ENCODE data around the gene SUGT1.
A peak's percentile ranks its signal among the peaks of the same experiment; 100 is the strongest.
"Not testable (repeated sequence)": the region's sequence is repeated elsewhere in the genome, so short reads cannot be mapped to it uniquely, and the experiment has no call there.

Gene SUGT1

DNA sequence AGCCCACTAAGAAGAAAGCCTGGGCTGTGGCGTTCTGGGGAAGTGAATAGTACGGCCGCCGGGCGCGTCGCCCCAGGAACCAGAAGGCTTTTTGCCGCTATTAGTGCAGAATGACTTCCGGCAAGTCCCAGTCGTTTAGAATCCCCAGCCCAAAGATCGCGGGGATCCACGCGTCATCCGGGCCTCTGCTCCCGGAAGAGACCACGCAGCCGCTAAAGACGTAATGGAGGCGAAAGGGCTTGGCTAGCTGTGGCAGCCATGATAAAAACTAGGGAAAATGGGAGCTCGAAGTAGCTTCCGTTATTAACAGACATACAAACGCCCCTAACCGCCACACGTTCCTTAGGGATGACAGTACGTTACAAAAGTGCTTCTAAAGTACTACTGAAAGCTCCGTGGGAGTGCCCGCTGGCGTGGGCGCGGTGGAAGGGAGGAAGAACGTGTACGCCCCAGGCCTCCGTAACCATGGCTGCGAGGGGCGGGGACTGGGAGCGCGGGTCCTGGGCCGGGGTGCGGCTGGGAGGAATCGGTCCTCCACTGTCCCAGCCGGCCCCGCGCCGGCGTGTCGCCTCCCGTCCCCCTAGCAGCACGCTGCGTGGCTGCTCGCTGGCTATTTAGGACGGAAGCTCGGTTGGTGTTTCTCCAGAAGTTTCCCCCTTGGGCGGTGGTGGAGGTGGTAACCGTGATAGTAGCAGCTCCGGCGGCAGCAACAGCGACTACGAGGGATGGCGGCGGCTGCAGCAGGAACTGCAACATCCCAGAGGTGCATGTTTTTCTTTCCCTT is at the start of gene SUGT1:
TSS of gene SUGT1 (plus strand) at position 641 of the 784 bp plus-strand sequence. CDS start at position 726, 85 bp downstream.
- peak; percentile 94 for DNase-seq

GRCh38 chr13:52603316-52603715 is 49.3 kb upstream of the SUGT1 start:
- not testable (repeated sequence) for DNase-seq

DNA sequence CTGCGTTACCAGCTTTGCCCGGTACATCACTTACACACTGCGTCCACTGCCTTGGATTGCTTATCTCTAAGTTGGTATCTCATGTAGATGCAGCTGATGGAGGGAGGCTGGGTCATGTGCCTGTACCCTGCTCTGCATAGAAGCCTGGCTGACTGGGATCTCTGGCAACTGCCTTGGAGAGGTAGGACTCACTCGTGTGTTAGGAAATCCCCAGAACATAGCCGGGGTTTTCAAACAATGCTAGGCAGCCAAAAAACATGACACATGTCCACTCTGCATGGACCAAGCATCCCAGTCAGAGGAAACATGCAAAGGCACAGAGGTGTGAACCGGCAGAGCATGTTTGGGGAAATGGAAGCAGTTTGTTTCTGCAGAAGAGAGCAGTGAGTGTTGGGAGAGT is 46.5 kb upstream of the SUGT1 start:
- not testable (repeated sequence) for DNase-seq

DNA sequence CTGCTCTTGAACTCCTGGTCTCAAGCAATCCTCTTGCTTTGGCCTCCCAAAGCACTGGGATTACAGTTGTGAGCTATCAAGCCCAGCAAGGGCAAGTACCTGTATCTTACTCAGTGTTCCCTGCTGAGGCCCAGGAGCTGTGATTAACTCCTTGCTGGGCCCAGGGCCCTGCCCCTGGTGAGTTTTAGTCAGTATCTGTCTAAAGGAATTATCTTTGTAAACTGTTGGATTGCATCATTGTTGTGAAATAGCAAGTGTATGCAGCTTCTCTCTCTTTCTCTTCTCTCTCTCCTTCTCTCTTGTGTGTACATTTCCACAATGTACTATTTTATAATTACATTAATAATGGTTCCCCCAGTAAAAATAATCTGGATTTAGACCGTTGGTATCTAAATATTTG is 45.8 kb upstream of the SUGT1 start:
- DNase-seq = not testable (repeated sequence)

GRCh38 chr13:52608184-52608583 is 44.5 kb upstream of the SUGT1 start:
- DNase-seq = not testable (repeated sequence)

DNA sequence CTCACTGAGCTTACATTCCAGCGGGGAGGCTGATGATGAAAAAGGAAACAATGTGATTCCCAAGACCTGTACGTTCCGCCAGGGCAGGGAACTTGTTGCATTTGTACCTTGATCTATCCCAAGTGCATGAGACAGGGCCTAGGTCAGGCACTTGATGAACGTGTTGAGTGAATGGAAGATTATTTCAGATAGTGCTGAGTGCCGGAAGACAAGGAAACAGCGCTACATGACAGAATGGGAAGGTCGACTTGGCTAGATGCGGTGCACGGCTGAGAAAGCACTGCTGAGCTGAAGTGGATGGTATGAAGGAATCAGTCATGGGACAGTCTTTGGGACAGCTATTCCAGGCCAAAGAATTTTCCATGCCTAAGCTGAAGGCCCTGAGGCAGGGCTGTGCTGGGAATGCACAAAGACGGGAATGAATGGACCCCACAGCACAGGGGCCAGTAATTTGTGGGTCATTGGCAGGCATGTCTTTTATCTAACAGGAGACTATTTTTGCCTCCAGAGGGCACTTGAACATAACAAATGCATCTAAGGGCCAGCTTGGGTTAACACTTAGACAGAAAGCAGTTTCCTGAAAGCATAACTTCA is 43.5 kb upstream of the SUGT1 start:
- DNase-seq = peak; percentile 52

- DNase-seq = not testable (repeated sequence)
Measured at GRCh38 chr13:52610158-52610557, 42.5 kb upstream of the SUGT1 start.

DNA sequence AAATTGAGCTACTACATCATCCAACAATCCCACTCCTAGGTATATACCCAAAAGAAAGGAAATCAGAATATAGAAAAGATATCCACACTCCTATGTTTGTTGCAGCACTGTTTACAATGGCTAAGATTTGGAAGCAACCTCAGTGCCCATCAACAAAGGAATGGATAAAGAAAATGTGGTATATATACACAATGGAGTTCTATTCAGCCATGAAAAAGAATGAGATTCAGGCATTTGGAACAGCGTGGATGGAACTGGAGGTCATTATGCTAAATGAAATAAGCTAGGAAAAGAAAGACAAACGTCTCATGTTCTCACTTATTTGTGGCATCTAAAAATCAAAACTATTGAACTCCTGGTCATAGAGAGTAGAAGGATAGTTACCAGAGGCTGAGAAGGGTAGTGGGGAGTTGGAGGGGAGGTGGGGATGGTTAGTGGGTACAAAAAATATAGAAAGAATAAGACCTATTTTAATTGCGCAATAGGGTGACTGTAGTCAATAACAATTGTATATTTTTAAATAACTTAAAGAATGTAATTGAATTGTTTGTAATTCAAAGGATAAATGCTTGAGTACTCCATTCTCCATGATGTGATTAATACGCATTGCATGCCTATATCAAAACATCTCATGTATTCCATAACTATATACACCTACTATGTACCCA is 37.4 kb upstream of the SUGT1 start:
- no peak for DNase-seq

- DNase-seq = peak; percentile 15
Measured at GRCh38 chr13:52615812-52616211, 36.8 kb upstream of the SUGT1 start.

- peak; percentile 86 for DNase-seq
Measured at GRCh38 chr13:52617070-52618060, 35.3 kb upstream of the SUGT1 start.

DNA sequence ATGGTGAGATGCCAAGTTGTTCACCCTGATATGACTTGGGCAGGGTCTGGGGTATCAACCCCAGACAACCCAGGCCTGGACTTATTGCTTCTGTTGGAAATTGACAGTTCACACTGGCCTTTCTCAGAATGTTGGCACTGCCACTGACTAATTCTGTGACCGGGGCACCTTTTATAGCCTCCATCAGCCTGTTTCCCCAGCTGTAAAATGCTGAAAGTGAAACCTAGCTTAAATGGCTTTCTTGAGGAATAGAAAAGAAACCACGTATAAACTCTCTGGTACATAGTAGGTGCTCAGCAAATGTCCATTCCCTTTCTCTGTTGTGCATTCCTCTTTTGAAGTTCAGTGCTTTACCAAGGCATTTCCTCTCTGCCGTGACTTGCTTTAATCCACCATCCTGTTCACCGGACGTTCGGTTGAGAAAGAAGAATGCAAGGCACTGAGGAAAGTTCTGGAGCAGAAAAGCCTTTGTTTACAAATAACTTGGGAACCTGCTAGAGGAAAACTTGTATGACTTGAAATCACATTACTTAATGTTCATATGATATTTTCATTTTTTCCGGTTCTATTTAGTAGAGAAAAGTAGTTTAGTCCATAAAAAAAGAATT is 21.4 kb upstream of the SUGT1 start:
- DNase-seq = not testable (repeated sequence)

DNA sequence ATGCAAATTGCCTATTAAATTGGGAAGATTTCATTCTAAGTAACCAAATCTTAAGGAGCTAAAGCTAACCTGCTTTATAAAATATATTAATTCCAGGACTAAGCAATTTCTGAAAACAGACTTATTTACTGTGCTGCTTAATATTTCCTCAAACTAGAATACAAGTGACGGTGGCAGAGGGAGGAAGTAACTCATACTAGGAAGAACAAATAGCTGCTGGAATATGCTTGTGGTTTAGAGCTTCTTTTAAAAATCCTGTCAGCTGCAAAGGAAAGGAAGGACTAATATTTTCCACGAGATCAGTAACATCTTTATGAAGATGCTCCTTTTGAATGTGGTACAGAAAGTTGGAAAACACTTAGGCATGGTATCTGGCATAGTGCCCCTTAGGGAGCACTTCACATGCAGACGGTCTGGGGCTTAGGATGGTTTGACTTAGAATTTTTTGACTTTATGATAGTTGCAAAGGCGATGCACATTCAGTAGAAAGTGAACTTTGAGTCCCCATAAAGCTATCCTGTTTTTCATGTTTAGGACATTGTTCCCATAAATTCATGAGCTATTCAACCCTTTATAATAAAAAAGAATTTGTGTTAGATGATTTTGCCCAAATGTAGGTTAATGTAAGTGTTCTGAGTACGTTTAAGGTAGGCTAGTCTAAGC is 13.8 kb upstream of the SUGT1 start:
- no peak for DNase-seq

GRCh38 chr13:52642131-52642530 is 10.5 kb upstream of the SUGT1 start, which contains the start of gene HNRNPA1L2:
Gene HNRNPA1L2 (plus strand): TSS chr13:52642431. CDS start chr13:52642493, 62 bp downstream.
- no peak for DNase-seq

DNA sequence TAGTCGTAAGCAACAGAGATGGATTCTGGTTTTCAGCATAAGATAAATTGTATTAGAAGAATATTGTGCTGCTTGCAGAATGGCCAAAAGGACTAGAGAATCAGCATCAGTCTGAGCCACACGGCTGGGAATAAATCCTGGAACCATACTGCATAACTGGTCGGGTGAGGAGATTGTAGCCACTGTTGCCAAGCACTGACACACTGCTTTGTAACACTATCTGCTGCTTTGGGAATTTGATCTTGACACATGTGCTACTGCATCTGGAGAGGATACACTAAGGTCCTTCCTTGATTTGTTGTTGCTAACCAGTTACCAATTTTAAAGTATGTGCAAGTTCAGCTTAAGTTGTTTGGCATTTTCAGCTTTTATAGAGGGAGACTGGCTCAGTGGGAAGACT is 8.5 kb upstream of the SUGT1 start:
- DNase-seq = no peak

DNA sequence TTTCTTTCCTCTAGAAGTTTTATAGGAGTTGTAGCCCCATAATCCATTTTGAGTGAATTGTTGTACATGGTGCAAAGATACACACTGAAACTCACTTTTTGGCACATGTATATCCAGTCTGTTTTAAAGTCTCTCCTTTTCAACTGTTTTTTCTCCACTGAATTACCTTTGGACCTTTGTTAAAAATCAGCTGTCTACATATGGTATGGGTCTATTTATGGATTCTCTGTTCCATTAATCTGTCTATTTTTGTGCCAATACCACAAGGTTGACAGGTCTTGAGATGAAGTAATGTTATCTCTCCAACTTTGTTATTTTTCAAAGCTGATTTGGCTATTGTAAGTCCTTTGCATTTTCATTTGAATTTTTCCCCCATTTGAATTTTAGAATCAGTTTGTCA is 5.7 kb upstream of the SUGT1 start:
- no peak for DNase-seq

GRCh38 chr13:52650731-52651130 is 1.9 kb upstream of the SUGT1 start:
- DNase-seq = no peak

DNA sequence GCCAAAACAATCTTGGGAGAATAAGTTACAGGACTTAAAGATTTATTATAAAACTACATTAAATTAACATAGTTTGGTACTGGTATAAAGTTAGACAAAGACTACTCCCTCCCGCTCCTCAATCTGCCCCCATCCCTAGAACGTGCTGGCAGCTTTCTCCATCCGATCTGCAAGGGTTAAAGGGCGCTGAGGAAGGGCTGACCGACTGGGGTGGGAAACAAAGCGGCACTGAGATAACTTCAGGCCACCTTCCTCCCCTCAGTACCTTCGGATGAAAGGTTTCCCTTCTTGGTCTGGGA is 790 bp upstream of the SUGT1 start:
- no peak for DNase-seq

DNA sequence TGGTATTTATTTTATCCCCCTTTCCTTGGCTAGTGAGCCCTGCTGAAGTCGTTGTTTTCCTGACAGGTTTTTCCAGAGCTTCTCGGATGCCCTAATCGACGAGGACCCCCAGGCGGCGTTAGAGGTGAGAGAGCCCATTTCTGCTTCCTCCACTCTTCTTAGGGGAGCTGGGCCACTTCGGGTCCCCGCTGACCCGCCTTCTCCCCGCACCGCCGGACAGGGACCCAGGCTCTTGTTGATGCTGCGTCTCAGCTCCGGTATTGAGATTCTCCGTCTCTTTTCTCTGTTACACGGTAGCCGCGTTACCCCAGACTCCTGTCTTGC is 306 bp downstream of the SUGT1 start:
- DNase-seq = no peak

- DNase-seq = no peak
Measured at GRCh38 chr13:52659340-52659739, 6.7 kb downstream of the SUGT1 start.

- no peak for DNase-seq
Measured at GRCh38 chr13:52664272-52664671, 11.6 kb downstream of the SUGT1 start.

GRCh38 chr13:52665325-52665724 is 12.7 kb downstream of the SUGT1 start:
- DNase-seq = peak; percentile 39

DNA sequence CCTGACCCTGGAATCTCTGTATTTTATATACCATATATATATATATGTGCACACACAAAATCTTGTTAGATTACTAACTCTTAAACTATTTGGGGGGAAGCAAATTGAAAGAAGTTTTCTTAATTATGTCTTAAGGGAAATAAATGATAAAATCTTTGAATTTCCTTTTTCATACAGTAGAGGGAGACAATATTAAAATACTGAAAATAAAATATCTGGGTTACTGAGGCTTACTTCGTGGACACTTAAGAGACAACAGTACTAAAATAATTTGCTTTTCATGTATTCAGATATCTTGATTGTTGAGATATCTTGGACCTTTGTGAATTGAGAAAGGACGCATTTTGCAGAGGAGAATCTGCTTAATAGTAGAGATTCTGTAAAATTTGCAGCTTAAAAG is 17.0 kb downstream of the SUGT1 start:
- no peak for DNase-seq
